Activated CD4-positive, alpha-beta T cell treated with anti-CD3 and anti-CD28 coated beads, Interleukin-2, amount 50 U/mL, for 48 hours (primary cell): ENCODE measurements around the gene ZBTB20.

Experiments used
- DNase-seq, 2 experiments: peaks; one replicate each; pipeline ENCODE4 v3.0.0-alpha.2; 2020

ZBTB20 gene

GRCh38 chr3:114452256-114452655 lies 694.8 kb downstream of the ZBTB20 start:
- DNase-seq: no peak

GRCh38 chr3:114451561-114452018 lies 695.5 kb downstream of the ZBTB20 start:
- no peak for DNase-seq

GRCh38 chr3:114451051-114451451 lies 696.0 kb downstream of the ZBTB20 start:
- no peak for DNase-seq

- DNase-seq: no peak
Measured at GRCh38 chr3:114450008-114450596, 697.0 kb downstream of the ZBTB20 start.

GRCh38 chr3:114449271-114450007 lies 697.6 kb downstream of the ZBTB20 start:
- no peak for DNase-seq

- DNase-seq: no peak
Measured at GRCh38 chr3:114447950-114448479, 699.1 kb downstream of the ZBTB20 start.

- no peak for DNase-seq
Measured at GRCh38 chr3:114447545-114447944, 699.5 kb downstream of the ZBTB20 start.

GRCh38 chr3:114446600-114446999 lies 700.5 kb downstream of the ZBTB20 start:
- no peak for DNase-seq

GRCh38 chr3:114445233-114445632 lies 701.9 kb downstream of the ZBTB20 start:
- DNase-seq: no peak

GRCh38 chr3:114444216-114444615 lies 702.9 kb downstream of the ZBTB20 start:
- DNase-seq: no peak

GRCh38 chr3:114442246-114442645 lies 704.8 kb downstream of the ZBTB20 start:
- no peak for DNase-seq

- DNase-seq: no peak
Measured at GRCh38 chr3:114441386-114441785, 705.7 kb downstream of the ZBTB20 start.

GRCh38 chr3:114440700-114441099 lies 706.4 kb downstream of the ZBTB20 start:
- DNase-seq: no peak

- DNase-seq: no peak
Measured at GRCh38 chr3:114439284-114439683, 707.8 kb downstream of the ZBTB20 start.

GRCh38 chr3:114437897-114438296 lies 709.2 kb downstream of the ZBTB20 start:
- no peak for DNase-seq

- no peak for DNase-seq
Measured at GRCh38 chr3:114436182-114436581, 710.9 kb downstream of the ZBTB20 start.

GRCh38 chr3:114435386-114436115 lies 711.5 kb downstream of the ZBTB20 start:
- no peak for DNase-seq

- no peak for DNase-seq
Measured at GRCh38 chr3:114432310-114432709, 714.8 kb downstream of the ZBTB20 start.

GRCh38 chr3:114428044-114428595 lies 719.0 kb downstream of the ZBTB20 start:
- no peak for DNase-seq

- DNase-seq: no peak
Measured at GRCh38 chr3:114427285-114428043, 719.6 kb downstream of the ZBTB20 start.

- no peak for DNase-seq
Measured at GRCh38 chr3:114424337-114424736, 722.8 kb downstream of the ZBTB20 start.

- DNase-seq: no peak
Measured at GRCh38 chr3:114421204-114421603, 725.9 kb downstream of the ZBTB20 start.

- DNase-seq: no peak
Measured at GRCh38 chr3:114420072-114420471, 727.0 kb downstream of the ZBTB20 start.
